Astrocyte of the cerebellum (primary cell): ENCODE measurements around the gene ZNF483.
"Not testable (repeated sequence)": the region's sequence is repeated elsewhere in the genome, so short reads cannot be mapped to it uniquely, and the experiment has no call there.

Experiments
- DNase-seq: peaks from one replicate; pipeline ENCODE4 v3.0.0-alpha.2; 2011; ENCODE audit warnings: low read depth
- H3K4me3 ChIP-seq: 2 replicates; pipeline ENCODE4 v1.5.1; 2011; ENCODE audit warnings: mild to moderate bottlenecking, low read depth, low read length, moderate library complexity
- in situ Hi-C: cut with HindIII; loops from 2 replicates; pipeline ENCODE4 v1.10.0; 2017; ENCODE audit warnings: low sequenced_read_pairs
- TF ChIP-seq, protein P1 (sequence below): IDR thresholded peaks from 2 replicates; pipeline ENCODE4 v1.5.1; 2012; ENCODE audit warnings: low read length, low read depth, moderate library complexity, mild to moderate bottlenecking; ENCODE audit errors: missing control alignments

Gene ZNF483

DNA sequence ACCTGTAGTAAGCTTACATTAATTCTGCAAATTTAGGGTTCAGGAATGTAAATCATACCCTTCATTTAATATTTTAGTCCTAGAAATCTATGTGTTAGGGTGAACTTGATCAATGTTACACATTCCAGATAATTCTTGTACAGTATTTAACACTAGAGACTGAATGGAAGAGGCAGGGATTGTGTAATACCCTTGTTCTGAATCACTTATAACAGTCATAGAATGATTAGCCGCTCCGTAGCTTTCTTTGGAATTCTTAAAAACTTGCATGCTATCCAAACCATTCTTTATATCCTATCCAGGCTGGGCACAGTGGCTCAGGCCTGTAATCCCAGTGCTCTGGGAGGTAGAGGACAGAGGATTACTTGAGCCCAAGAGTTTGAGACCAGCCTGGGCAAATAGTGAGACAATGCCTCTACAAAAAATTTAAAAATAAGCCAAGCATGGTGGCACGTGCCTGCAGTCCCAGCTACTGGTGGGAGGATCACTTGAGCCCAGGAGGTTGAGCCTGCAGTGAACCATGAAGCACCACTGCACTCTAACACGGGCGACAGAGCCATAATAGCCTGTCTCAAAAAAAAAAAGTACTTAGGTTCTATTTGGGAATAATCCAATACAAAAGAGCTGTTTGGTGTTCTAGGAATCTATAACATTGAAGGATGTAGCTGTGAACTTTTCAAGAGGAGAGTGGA lies 8.3 kb downstream of the ZNF483 start:
- TF ChIP-seq, protein P1, sequence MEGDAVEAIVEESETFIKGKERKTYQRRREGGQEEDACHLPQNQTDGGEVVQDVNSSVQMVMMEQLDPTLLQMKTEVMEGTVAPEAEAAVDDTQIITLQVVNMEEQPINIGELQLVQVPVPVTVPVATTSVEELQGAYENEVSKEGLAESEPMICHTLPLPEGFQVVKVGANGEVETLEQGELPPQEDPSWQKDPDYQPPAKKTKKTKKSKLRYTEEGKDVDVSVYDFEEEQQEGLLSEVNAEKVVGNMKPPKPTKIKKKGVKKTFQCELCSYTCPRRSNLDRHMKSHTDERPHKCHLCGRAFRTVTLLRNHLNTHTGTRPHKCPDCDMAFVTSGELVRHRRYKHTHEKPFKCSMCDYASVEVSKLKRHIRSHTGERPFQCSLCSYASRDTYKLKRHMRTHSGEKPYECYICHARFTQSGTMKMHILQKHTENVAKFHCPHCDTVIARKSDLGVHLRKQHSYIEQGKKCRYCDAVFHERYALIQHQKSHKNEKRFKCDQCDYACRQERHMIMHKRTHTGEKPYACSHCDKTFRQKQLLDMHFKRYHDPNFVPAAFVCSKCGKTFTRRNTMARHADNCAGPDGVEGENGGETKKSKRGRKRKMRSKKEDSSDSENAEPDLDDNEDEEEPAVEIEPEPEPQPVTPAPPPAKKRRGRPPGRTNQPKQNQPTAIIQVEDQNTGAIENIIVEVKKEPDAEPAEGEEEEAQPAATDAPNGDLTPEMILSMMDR, result no peak
- H3K4me3 ChIP-seq, result no peak overlapping the region
- no peak for DNase-seq
- in situ Hi-C loops, result no loop called here

DNA sequence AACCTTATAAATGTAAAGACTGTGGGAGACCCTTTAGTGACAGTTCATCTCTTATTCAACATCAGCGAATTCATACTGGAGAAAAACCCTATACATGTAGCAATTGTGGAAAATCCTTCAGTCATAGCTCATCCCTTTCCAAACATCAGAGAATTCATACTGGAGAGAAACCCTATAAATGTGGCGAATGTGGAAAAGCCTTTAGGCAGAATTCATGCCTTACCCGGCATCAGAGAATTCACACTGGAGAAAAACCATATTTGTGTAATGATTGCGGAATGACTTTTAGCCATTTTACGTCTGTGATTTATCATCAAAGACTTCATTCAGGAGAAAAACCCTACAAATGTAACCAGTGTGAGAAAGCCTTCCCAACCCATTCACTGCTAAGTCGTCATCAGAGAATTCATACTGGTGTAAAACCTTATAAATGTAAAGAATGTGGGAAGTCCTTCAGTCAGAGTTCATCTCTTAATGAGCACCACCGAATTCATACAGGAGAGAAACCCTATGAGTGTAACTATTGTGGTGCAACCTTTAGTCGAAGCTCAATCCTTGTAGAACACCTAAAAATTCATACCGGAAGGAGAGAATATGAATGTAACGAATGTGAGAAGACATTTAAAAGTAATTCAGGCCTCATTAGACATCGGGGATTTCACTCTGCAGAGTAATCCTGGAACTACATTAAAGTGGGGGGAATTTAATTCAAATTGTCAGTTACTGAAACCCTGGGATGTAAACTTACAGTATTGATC lies 17.7 kb downstream of the ZNF483 start:
- TF ChIP-seq, protein P1, result no peak
- DNase-seq, result no peak
- no peak overlapping the region for H3K4me3 ChIP-seq
- in situ Hi-C loops, result no loop called here

DNA sequence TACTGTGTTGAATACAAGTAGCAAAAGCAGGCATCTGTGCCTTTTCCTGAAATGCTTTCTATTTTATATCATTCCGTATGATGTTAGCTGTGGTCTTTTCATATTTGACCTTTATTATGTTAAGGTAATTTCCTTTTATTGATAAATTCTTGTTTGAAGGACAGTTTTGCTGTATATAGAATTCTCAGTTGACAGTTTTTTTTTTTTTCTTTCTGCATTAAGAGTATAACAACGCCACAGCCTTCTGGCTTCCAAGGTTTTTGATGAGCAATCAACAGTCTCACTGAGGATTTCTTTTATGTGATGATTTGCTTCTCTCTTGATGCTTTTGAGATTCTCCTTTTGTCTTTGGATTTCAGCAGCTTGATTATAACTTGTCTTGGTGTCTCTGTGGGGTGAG lies 23.6 kb downstream of the ZNF483 start:
- TF ChIP-seq, protein P1, result no peak
- DNase-seq, result no peak
- no peak overlapping the region for H3K4me3 ChIP-seq
- in situ Hi-C loops, result no loop called here

GRCh38 chr9:111555425-111555824 lies 30.4 kb downstream of the ZNF483 start:
- H3K4me3 ChIP-seq, DNase-seq, in situ Hi-C loops: not testable (repeated sequence)

DNA sequence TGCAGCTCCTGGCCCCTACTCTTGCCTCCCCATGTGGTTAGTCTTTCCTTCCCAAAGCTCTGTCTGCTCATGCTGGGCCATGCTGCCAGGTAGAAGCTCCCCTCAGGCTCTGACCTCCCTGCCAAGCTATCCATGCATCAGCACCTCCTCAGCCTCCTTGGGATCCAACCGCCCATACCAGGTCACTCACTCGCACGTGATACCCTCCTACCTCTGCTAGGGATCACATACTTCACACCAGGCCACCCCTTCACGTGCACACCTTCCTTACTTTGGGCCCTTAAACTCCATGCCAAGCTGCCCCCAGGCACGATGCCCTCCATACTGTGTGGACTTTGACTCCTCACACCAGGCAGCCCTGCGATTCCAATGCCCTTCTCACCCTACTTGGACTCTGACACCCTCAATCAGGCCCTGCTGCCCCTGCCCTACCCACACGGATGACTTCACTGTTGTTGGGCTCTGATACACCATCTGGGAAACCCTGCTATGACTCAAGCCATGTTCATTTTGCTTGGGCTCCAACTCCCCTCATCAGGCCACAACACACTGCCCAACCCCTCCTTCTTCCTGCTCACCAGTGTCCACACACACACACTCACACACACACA lies 34.1 kb downstream of the ZNF483 start:
- in situ Hi-C loops, result no loop called here
- H3K4me3 ChIP-seq, result no peak overlapping the region
- DNase-seq, result no peak
- TF ChIP-seq, protein P1, result no peak

- no peak for DNase-seq
- in situ Hi-C loops, result no loop called here
- H3K4me3 ChIP-seq, result no peak overlapping the region
- TF ChIP-seq, protein P1, result no peak
Observed at GRCh38 chr9:111561165-111561719, 36.3 kb downstream of the ZNF483 start.
